ENCODE results near the gene C11orf97.

GRCh38 chr11:94574193-94574961, 62.1 kb downstream of the C11orf97 start:
- TF ChIP-seq RAD21 (IDR thresholded peaks at IDR 0.05; ENCODE audit: low read depth) (no peak), YY1 (IDR thresholded peaks at IDR 0.05; ENCODE audit: extremely low read depth, insufficient replicate concordance, low read depth, low read length) (no peak), POLR2AphosphoS5 (IDR thresholded peaks at IDR 0.05; ENCODE audit: low read depth, low read length) (no peak), CEBPB (IDR thresholded peaks at IDR 0.05; ENCODE audit: low read depth) (no peak), EZH2phosphoT487 (IDR thresholded peaks at IDR 0.05; ENCODE audit: borderline replicate concordance) (no peak), ATF3 (IDR thresholded peaks at IDR 0.05) (no peak), POLR2A (IDR thresholded peaks at IDR 0.05; ENCODE audit: borderline replicate concordance, extremely low read depth, insufficient read depth, insufficient read length) (no peak), EZH2 (IDR thresholded peaks at IDR 0.05) (no peak), ZNF274 (IDR thresholded peaks at IDR 0.05; ENCODE audit: low read depth, low read length) (no peak)
- TF ChIP-seq, protein P1, sequence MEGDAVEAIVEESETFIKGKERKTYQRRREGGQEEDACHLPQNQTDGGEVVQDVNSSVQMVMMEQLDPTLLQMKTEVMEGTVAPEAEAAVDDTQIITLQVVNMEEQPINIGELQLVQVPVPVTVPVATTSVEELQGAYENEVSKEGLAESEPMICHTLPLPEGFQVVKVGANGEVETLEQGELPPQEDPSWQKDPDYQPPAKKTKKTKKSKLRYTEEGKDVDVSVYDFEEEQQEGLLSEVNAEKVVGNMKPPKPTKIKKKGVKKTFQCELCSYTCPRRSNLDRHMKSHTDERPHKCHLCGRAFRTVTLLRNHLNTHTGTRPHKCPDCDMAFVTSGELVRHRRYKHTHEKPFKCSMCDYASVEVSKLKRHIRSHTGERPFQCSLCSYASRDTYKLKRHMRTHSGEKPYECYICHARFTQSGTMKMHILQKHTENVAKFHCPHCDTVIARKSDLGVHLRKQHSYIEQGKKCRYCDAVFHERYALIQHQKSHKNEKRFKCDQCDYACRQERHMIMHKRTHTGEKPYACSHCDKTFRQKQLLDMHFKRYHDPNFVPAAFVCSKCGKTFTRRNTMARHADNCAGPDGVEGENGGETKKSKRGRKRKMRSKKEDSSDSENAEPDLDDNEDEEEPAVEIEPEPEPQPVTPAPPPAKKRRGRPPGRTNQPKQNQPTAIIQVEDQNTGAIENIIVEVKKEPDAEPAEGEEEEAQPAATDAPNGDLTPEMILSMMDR (IDR thresholded peaks at IDR 0.05 in 2 of 3, conservative IDR thresholded peaks at IDR 0.05 in 1 of 3; ENCODE audit: borderline replicate concordance in 1 of 3, insufficient read depth in 1 of 3, low read depth in 2 of 3, low read length in 2 of 3) = no peak
- TF ChIP-seq, protein P2, sequence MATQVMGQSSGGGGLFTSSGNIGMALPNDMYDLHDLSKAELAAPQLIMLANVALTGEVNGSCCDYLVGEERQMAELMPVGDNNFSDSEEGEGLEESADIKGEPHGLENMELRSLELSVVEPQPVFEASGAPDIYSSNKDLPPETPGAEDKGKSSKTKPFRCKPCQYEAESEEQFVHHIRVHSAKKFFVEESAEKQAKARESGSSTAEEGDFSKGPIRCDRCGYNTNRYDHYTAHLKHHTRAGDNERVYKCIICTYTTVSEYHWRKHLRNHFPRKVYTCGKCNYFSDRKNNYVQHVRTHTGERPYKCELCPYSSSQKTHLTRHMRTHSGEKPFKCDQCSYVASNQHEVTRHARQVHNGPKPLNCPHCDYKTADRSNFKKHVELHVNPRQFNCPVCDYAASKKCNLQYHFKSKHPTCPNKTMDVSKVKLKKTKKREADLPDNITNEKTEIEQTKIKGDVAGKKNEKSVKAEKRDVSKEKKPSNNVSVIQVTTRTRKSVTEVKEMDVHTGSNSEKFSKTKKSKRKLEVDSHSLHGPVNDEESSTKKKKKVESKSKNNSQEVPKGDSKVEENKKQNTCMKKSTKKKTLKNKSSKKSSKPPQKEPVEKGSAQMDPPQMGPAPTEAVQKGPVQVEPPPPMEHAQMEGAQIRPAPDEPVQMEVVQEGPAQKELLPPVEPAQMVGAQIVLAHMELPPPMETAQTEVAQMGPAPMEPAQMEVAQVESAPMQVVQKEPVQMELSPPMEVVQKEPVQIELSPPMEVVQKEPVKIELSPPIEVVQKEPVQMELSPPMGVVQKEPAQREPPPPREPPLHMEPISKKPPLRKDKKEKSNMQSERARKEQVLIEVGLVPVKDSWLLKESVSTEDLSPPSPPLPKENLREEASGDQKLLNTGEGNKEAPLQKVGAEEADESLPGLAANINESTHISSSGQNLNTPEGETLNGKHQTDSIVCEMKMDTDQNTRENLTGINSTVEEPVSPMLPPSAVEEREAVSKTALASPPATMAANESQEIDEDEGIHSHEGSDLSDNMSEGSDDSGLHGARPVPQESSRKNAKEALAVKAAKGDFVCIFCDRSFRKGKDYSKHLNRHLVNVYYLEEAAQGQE (IDR thresholded peaks at IDR 0.05; ENCODE audit: low read depth) = no peak
- TF ChIP-seq, protein P3, sequence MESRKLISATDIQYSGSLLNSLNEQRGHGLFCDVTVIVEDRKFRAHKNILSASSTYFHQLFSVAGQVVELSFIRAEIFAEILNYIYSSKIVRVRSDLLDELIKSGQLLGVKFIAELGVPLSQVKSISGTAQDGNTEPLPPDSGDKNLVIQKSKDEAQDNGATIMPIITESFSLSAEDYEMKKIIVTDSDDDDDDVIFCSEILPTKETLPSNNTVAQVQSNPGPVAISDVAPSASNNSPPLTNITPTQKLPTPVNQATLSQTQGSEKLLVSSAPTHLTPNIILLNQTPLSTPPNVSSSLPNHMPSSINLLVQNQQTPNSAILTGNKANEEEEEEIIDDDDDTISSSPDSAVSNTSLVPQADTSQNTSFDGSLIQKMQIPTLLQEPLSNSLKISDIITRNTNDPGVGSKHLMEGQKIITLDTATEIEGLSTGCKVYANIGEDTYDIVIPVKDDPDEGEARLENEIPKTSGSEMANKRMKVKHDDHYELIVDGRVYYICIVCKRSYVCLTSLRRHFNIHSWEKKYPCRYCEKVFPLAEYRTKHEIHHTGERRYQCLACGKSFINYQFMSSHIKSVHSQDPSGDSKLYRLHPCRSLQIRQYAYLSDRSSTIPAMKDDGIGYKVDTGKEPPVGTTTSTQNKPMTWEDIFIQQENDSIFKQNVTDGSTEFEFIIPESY (IDR thresholded peaks at IDR 0.05; ENCODE audit: extremely low read depth, insufficient replicate concordance, low read length) = no peak
- TF ChIP-seq, protein P4, sequence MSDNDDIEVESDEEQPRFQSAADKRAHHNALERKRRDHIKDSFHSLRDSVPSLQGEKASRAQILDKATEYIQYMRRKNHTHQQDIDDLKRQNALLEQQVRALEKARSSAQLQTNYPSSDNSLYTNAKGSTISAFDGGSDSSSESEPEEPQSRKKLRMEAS (IDR thresholded peaks at IDR 0.05) = no peak

Measured in HCT116 (cell line).